ENCODE results near the gene FOXL2. TPM values are rescaled to one million over a fixed set of nuclear protein-coding genes. Genes with fewer than 3 reads are reported as not detected.

Gene FOXL2
- total and polyA plus RNA-seq, 10 of the 15 experiments (the other 5 are each of a cell fraction or from before 2014, with no cell fraction given) = not detected

- peak overlapping the region; percentile 91; the same call in 1 of the 2 replicates for H3K4me2 ChIP-seq (ENCODE audit: control insufficient read depth, insufficient read depth)
- intact Hi-C loops (cut with micrococcal nuclease; ENCODE audit: unreplicated experiment) (loop anchor here (1.0 to 5.0 kb wide), 5 partner anchors 80 to 436 kb away; partner anchors contain the start of genes CEP70 and PIK3CB), in situ Hi-C loops (cut with MboI) (loop anchor here (5.0 to 10.0 kb wide), 4 partner anchors 218 to 850 kb away; no protein-coding TSS in a partner anchor)
- H3K9ac ChIP-seq (ENCODE audit: control insufficient read depth, insufficient read depth, low read length) = peak overlapping the region; percentile 27; the same call in 1 of the 2 replicates
- WGBS (ENCODE audit: insufficient coverage, insufficient replicate concordance, low lambda C conversion rate, missing lambda C conversion rate) = 7% methylated on average over 18 of the region's 19 CpGs
- FAIRE-seq = no peak
- POLR2A ChIA-PET = interaction anchor here (0.8 to 2.7 kb wide), 4 partner anchors 219 to 321 kb away, joined by 3 to 15 read pairs (median 6); partner anchors contain the start of gene CEP70
- no peaks in the 10 kb centered on the region for H3K9me3 ChIP-seq (replicated peaks; ENCODE audit: control insufficient read depth, insufficient read depth, low read length)
- SMC1A ChIA-PET (ENCODE audit: uncharacterized antibody, unreplicated experiment) = interaction anchor here (0.7 to 7.1 kb wide), 31 partner anchors 10 to 437 kb away, joined by 3 to 132 read pairs (median 5); partner anchors contain the start of genes CEP70 and PIK3CB
- H3K4me1 ChIP-seq (ENCODE audit: control insufficient read depth, insufficient read depth, low read length) = peaks cover 3% of the 10 kb centered on the region; the same call in 1 of the 2 replicates
- no peaks in the 10 kb centered on the region for H4K20me1 ChIP-seq (ENCODE audit: control insufficient read depth, insufficient read depth)
- RAD21 ChIA-PET (ENCODE audit: unreplicated experiment) = interaction anchor here (0.5 to 7.7 kb wide), 50 partner anchors 9 to 829 kb away, joined by 3 to 166 read pairs (median 5); partner anchors contain the start of genes CEP70, DBR1 and FAIM
- H3K27me3 ChIP-seq (replicated peaks in 1 of 2; ENCODE audit: control insufficient read depth in 2 of 2, insufficient read depth in 2 of 2, low read length in 1 of 2) = peaks cover 0 to 4% of the 10 kb centered on the region in 2 experiments; a peak in 2 of 4 replicates
- H3K79me2 ChIP-seq (ENCODE audit: control insufficient read depth, insufficient read depth, low read length) = no peaks in the 10 kb centered on the region
- peak overlapping the region; percentile 85; the same call in 1 of the 2 replicates for H3K4me3 ChIP-seq
- no TSS peak for BruUV-seq (replicated peaks)
- no peak for DNase-seq (ENCODE audit: low read depth, low spot score)
- ATAC-seq = peak; percentile 8
- CTCF ChIA-PET = interaction anchor here (0.6 to 18.6 kb wide), 65 partner anchors 9 to 849 kb away, joined by 3 to 451 read pairs (median 5); partner anchors contain the start of genes CEP70 and FAIM
- no peaks in the 10 kb centered on the region for H3K36me3 ChIP-seq (ENCODE audit: control insufficient read depth in 2 of 2, insufficient read depth in 2 of 2, low read length in 1 of 2)
- no peak overlapping the region for H3K27ac ChIP-seq (ENCODE audit: control insufficient read depth, insufficient read depth)
- H2AFZ ChIP-seq (ENCODE audit: control insufficient read depth, low read depth, low read length) = peak overlapping the region; percentile 79
- no peak for TF ChIP-seq CUX1 (IDR thresholded peaks at IDR 0.05; ENCODE audit: insufficient replicate concordance, low read depth, low read length)
- no peak for TF ChIP-seq NRF1 (conservative IDR thresholded peaks at IDR 0.05; ENCODE audit: low read depth, low read length)
- no peak for TF ChIP-seq IKZF1 (conservative IDR thresholded peaks at IDR 0.05)
- no peak for TF ChIP-seq SMC3 (IDR thresholded peaks at IDR 0.05; ENCODE audit: borderline replicate concordance, low read length)
- TF ChIP-seq CBFB (IDR thresholded peaks at IDR 0.05; ENCODE audit: low read depth) = no peak
- TF ChIP-seq ESRRA (IDR thresholded peaks at IDR 0.05; ENCODE audit: low read length) = no peak
- no peak for TF ChIP-seq GABPA (IDR thresholded peaks at IDR 0.05; ENCODE audit: low read depth)
- no peak for TF ChIP-seq CHD2 (IDR thresholded peaks at IDR 0.05; ENCODE audit: borderline replicate concordance, low read depth, low read length)
- TF ChIP-seq ATF3 (IDR thresholded peaks at IDR 0.05; ENCODE audit: borderline replicate concordance, extremely low read depth, low read depth, low read length) = no peak
- no peak for TF ChIP-seq RFX5 (IDR thresholded peaks at IDR 0.05; ENCODE audit: low read depth, low read length)
- TF ChIP-seq E4F1 (IDR thresholded peaks at IDR 0.05; ENCODE audit: borderline replicate concordance, partially characterized antibody) = no peak
- TF ChIP-seq SRF (IDR thresholded peaks at IDR 0.05; ENCODE audit: low read depth in 2 of 2, low read length in 2 of 2) = no peak
These were observed 32.0 kb downstream of the FOXL2 start for GRCh38 chr3:138914870-138915502.
